Stimulated activated CD4-positive, alpha-beta T cell treated with anti-CD3 and anti-CD28 coated beads, Interleukin-1b, Interleukin-23, amount 100 ng/mL, for 48 hours (primary cell): ENCODE data around the gene SAMD14.

ENCODE experiments used
- DNase-seq: peaks from one replicate; pipeline ENCODE4 v3.0.0-alpha.2; 2020

Gene SAMD14

GRCh38 chr17:50147841-50148225 lies 17.9 kb upstream of the SAMD14 start:
- no peak for DNase-seq

GRCh38 chr17:50146927-50147665 lies 17.1 kb upstream of the SAMD14 start:
- no peak for DNase-seq

GRCh38 chr17:50146230-50146926 lies 16.4 kb upstream of the SAMD14 start:
- DNase-seq: no peak

GRCh38 chr17:50145532-50146229 lies 15.7 kb upstream of the SAMD14 start:
- DNase-seq: no peak

- peak; percentile 37 for DNase-seq
Observed at GRCh38 chr17:50144845-50145531, 15.0 kb upstream of the SAMD14 start.

GRCh38 chr17:50144355-50144754 lies 14.4 kb upstream of the SAMD14 start:
- no peak for DNase-seq

GRCh38 chr17:50143461-50144176 lies 13.7 kb upstream of the SAMD14 start:
- no peak for DNase-seq

GRCh38 chr17:50141745-50142110 lies 11.8 kb upstream of the SAMD14 start:
- no peak for DNase-seq

- no peak for DNase-seq
Observed at GRCh38 chr17:50141026-50141744, 11.2 kb upstream of the SAMD14 start.

GRCh38 chr17:50139950-50140885 lies 10.3 kb upstream of the SAMD14 start:
- peak; percentile 83 for DNase-seq

- no peak for DNase-seq
Observed at GRCh38 chr17:50139185-50139783, 9.3 kb upstream of the SAMD14 start.

GRCh38 chr17:50137042-50137441 lies 7.1 kb upstream of the SAMD14 start:
- DNase-seq: no peak

GRCh38 chr17:50136096-50136687 lies 6.2 kb upstream of the SAMD14 start:
- no peak for DNase-seq

GRCh38 chr17:50135316-50136095 lies 5.5 kb upstream of the SAMD14 start:
- no peak for DNase-seq

GRCh38 chr17:50134206-50135110 lies 4.5 kb upstream of the SAMD14 start:
- DNase-seq: no peak

- no peak for DNase-seq
Observed at GRCh38 chr17:50133769-50134099, 3.8 kb upstream of the SAMD14 start.

- no peak for DNase-seq
Observed at GRCh38 chr17:50133028-50133768, 3.2 kb upstream of the SAMD14 start.
